Prostate gland (tissue), 2 donors: ENCODE results near the gene ZNF394.

Experiments used
- POLR2A ChIP-seq: fragments of 450-650 bp; IDR thresholded peaks from one replicate; pipeline ENCODE4 v1.6.1; 2016; ENCODE audit warnings: antibody characterized with exemption, mild to moderate bottlenecking
- TF ChIP-seq, protein P1 (sequence below), 4 experiments: fragments of 200-600 bp in 2 of 4; fragments of 450-650 bp in 2 of 4; sonication (generic) in 2 of 4; IDR thresholded peaks; 1 replicate in 3 of 4; 2 replicates in 1 of 4; pipeline ENCODE4 v1.5.1; 2016 to 2019; ENCODE audit warnings: antibody characterized with exemption in 4 of 4, mild to moderate bottlenecking in 2 of 4, moderate library complexity in 2 of 4

DNA sequence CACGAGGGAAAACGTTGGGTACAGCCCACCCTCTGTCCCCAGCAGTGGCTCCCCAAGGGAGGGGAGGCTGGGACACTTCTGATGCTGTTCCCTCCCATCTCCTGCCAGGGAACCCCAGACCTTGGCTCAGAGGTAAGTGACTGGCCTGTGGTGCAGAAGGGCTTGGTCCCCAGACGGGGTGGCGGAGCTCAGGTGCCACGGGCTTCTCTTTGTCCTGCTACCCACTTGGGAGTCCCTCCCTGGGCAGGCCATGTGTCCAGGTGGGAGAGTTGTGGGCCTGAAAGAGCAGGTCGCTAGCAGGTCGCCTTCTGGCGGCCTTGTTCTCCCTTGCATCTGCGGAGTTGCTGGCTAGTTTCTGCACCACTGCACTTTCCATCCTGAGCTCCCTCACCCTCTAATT lies 44.2 kb downstream of the ZNF394 start:
- no peak for TF ChIP-seq POLR2A
- TF ChIP-seq, protein P1, sequence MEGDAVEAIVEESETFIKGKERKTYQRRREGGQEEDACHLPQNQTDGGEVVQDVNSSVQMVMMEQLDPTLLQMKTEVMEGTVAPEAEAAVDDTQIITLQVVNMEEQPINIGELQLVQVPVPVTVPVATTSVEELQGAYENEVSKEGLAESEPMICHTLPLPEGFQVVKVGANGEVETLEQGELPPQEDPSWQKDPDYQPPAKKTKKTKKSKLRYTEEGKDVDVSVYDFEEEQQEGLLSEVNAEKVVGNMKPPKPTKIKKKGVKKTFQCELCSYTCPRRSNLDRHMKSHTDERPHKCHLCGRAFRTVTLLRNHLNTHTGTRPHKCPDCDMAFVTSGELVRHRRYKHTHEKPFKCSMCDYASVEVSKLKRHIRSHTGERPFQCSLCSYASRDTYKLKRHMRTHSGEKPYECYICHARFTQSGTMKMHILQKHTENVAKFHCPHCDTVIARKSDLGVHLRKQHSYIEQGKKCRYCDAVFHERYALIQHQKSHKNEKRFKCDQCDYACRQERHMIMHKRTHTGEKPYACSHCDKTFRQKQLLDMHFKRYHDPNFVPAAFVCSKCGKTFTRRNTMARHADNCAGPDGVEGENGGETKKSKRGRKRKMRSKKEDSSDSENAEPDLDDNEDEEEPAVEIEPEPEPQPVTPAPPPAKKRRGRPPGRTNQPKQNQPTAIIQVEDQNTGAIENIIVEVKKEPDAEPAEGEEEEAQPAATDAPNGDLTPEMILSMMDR (IDR thresholded peaks at IDR 0.05): no peak
